Keratinocyte (primary cell): ENCODE results near the gene ARSH. TPM values are rescaled to one million over a fixed set of nuclear protein-coding genes. Genes with fewer than 3 reads are reported as not detected.
A peak's percentile ranks its signal among the peaks of the same experiment; 100 is the strongest.

ENCODE experiments used
- DNase-seq: peaks from one replicate; pipeline ENCODE4 v3.0.0-alpha.2; 2011; ENCODE audit warnings: low read depth, missing footprints, low spot score
- FAIRE-seq: peaks from 2 replicates; lab custom pipeline; 2011; peaks lifted over from hg19 to GRCh38; lab: Jason Lieb, UNC
- H2AFZ ChIP-seq: 2 replicates; pipeline ENCODE4 v1.6.0; 2012; ENCODE audit warnings: low read length, control low read depth, inconsistent platforms; ENCODE audit not compliant: control insufficient read depth
- H3K27ac ChIP-seq: 2 replicates; pipeline ENCODE4 v1.5.1; 2011; ENCODE audit warnings: low read length; ENCODE audit not compliant: control insufficient read depth, insufficient read depth
- H3K27me3 ChIP-seq: 3 replicates; pipeline ENCODE4 v1.6.0; 2011; ENCODE audit warnings: low read length; ENCODE audit not compliant: control insufficient read depth, insufficient read depth; ENCODE audit errors: extremely low read depth
- H3K36me3 ChIP-seq, 2 experiments: 2 replicates in 1 of 2; 3 replicates in 1 of 2; pipeline ENCODE4 v1.5.1; 2011; ENCODE audit warnings: low read length in 2 of 2, mild to moderate bottlenecking in 1 of 2; ENCODE audit not compliant: control insufficient read depth in 2 of 2, insufficient read depth in 2 of 2; ENCODE audit errors: extremely low read depth in 1 of 2
- H3K4me1 ChIP-seq: 3 replicates; pipeline ENCODE4 v1.5.1; 2011; ENCODE audit warnings: low read length; ENCODE audit not compliant: control insufficient read depth, insufficient read depth; ENCODE audit errors: extremely low read depth
- H3K4me2 ChIP-seq: 3 replicates; pipeline ENCODE4 v1.6.0; 2011; ENCODE audit warnings: low read depth, low read length; ENCODE audit not compliant: control insufficient read depth, insufficient read depth; ENCODE audit errors: extremely low read depth
- H3K4me3 ChIP-seq, 3 experiments: fragments of 200-600 bp in 1 of 3; sonication (generic) in 1 of 3; 2 replicates in 2 of 3; 3 replicates in 1 of 3; pipeline ENCODE4 v1.5.1; 2011 to 2016; ENCODE audit warnings: low read length in 3 of 3, mild to moderate bottlenecking in 3 of 3, control low read depth in 2 of 3, inconsistent platforms in 1 of 3, low read depth in 1 of 3, mixed read lengths in 1 of 3, mixed run types in 1 of 3, moderate library complexity in 1 of 3; ENCODE audit not compliant: control insufficient read depth in 2 of 3, insufficient read depth in 2 of 3; ENCODE audit errors: extremely low read depth in 1 of 3
- H3K79me2 ChIP-seq: 2 replicates; pipeline ENCODE4 v1.6.0; 2012; ENCODE audit warnings: low read length; ENCODE audit not compliant: control insufficient read depth, insufficient read depth
- H3K9ac ChIP-seq: 3 replicates; pipeline ENCODE4 v1.6.0; 2011; ENCODE audit warnings: low read length; ENCODE audit not compliant: control insufficient read depth, insufficient read depth; ENCODE audit errors: extremely low read depth
- H3K9me1 ChIP-seq: 3 replicates; pipeline ENCODE4 v1.6.0; 2011; ENCODE audit warnings: low read length; ENCODE audit not compliant: control insufficient read depth, insufficient read depth; ENCODE audit errors: extremely low read depth
- H3K9me3 ChIP-seq: 2 replicates; pipeline ENCODE4 v1.5.1; 2012; ENCODE audit warnings: low read depth, low read length; ENCODE audit not compliant: control insufficient read depth
- H4K20me1 ChIP-seq: 3 replicates; pipeline ENCODE4 v1.6.0; 2011; ENCODE audit warnings: low read length; ENCODE audit not compliant: control insufficient read depth, insufficient read depth; ENCODE audit errors: extremely low read depth
- EZH2 ChIP-seq: IDR thresholded peaks from one replicate; pipeline ENCODE4 v1.6.1; 2012; ENCODE audit warnings: inconsistent platforms, mild to moderate bottlenecking, low read length, moderate library complexity
- dilution Hi-C: fragments of 300-500 bp; cut with MboI; formaldehyde crosslinking; loops from one replicate; pipeline ENCODE4 v1.7.0; 2020; ENCODE audit warnings: low sequenced_read_pairs; ENCODE audit not compliant: extremely low pct_ligation_motif_present
- polyA plus RNA-seq, 5 experiments: library from polyadenylated mRNA; depleted of rRNA in 3 of 5; stranded (reverse) in 3 of 5; stranded (forward) in 1 of 5; unstranded in 1 of 5; fragments of >200 nt; gene quantifications; 1 replicate in 1 of 5; 2 replicates in 3 of 5; 3 replicates in 1 of 5; pipeline versions ENCODE4 v1.2.1 to v1.2.3, GENCODE V29; 2011 to 2012; ENCODE audit warnings: missing spikeins in 2 of 5, low read depth in 1 of 5, low replicate concordance in 1 of 5
- TF ChIP-seq, protein P1 (sequence below), 3 experiments: IDR thresholded peaks in 1 of 3; conservative IDR thresholded peaks in 1 of 3; optimal IDR thresholded peaks in 1 of 3; 2 replicates in 2 of 3; 3 replicates in 1 of 3; pipeline versions ENCODE3 to v1.5.1; 2011; ENCODE audit warnings: low read length in 3 of 3, mild to moderate bottlenecking in 3 of 3, moderate library complexity in 2 of 3, control low read depth in 1 of 3, inconsistent platforms in 1 of 3; ENCODE audit not compliant: insufficient read depth in 2 of 3; ENCODE audit errors: extremely low read depth in 1 of 3

Gene ARSH
- polyA plus RNA-seq, 1 donor (not counting 4 experiments of a cell fraction or from before 2014, with no cell fraction given) = not detected

DNA sequence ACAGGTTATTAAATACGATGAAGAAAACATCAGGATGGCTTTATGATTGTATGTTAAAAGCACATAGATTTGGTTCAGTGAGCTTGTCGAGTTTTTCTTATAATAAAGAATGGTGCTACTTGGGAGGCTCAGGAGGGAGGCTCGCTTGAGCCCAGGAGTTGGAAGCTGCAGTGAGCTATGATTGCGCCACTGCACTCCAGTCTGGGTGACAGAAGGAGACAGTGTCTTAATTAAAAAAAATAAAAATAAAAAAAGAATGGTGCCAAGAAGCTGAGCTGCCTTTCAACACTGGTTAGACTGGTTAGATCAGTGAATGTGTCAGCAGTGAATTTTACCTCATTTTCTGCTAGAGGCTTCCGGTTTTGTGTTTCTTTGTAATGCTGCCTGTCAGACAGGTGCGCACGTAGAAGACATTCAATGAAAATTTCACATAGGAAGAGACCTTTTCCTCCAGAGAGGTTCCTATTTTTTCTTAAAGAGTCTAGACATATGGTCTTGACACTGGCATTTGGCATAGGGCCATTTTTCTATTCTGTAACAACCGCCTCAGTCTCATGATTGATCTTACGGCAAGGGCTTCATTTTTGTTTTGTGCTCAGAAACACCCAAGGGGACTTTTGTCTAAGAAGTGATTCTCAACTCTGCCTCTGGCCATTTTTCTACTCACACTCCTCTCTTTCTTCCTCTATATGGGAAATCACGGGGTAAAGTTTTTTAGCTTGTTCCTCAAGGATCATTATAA is 19.9 kb downstream of the ARSH start:
- no peaks in the 10 kb centered on the region for H4K20me1 ChIP-seq
- H3K79me2 ChIP-seq = no peaks in the 10 kb centered on the region
- no peaks in the 10 kb centered on the region for H3K9me3 ChIP-seq
- no peak overlapping the region for H2AFZ ChIP-seq
- H3K27me3 ChIP-seq = no peaks in the 10 kb centered on the region
- peak overlapping the region; percentile 38 for H3K4me2 ChIP-seq
- no peak overlapping the region for H3K9ac ChIP-seq
- no peak for FAIRE-seq
- TF ChIP-seq, protein P1, sequence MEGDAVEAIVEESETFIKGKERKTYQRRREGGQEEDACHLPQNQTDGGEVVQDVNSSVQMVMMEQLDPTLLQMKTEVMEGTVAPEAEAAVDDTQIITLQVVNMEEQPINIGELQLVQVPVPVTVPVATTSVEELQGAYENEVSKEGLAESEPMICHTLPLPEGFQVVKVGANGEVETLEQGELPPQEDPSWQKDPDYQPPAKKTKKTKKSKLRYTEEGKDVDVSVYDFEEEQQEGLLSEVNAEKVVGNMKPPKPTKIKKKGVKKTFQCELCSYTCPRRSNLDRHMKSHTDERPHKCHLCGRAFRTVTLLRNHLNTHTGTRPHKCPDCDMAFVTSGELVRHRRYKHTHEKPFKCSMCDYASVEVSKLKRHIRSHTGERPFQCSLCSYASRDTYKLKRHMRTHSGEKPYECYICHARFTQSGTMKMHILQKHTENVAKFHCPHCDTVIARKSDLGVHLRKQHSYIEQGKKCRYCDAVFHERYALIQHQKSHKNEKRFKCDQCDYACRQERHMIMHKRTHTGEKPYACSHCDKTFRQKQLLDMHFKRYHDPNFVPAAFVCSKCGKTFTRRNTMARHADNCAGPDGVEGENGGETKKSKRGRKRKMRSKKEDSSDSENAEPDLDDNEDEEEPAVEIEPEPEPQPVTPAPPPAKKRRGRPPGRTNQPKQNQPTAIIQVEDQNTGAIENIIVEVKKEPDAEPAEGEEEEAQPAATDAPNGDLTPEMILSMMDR (optimal IDR thresholded peaks at IDR 0.05 in 1 of 3, IDR thresholded peaks at IDR 0.05 in 1 of 3, conservative IDR thresholded peaks at IDR 0.05 in 1 of 3; ENCODE audit: extremely low read depth in 1 of 3, insufficient read depth in 2 of 3, low read length in 3 of 3) = no peak
- no peak for TF ChIP-seq EZH2
- no peak overlapping the region for H3K4me3 ChIP-seq
- H3K36me3 ChIP-seq = no peaks in the 10 kb centered on the region
- DNase-seq = no peak
- H3K4me1 ChIP-seq = peaks cover 3% of the 10 kb centered on the region
- H3K27ac ChIP-seq = no peak overlapping the region
- no peaks in the 10 kb centered on the region for H3K9me1 ChIP-seq
- dilution Hi-C loops = loop anchor here (25.0 kb wide), 1 partner anchor 164 kb away; no protein-coding TSS in a partner anchor

DNA sequence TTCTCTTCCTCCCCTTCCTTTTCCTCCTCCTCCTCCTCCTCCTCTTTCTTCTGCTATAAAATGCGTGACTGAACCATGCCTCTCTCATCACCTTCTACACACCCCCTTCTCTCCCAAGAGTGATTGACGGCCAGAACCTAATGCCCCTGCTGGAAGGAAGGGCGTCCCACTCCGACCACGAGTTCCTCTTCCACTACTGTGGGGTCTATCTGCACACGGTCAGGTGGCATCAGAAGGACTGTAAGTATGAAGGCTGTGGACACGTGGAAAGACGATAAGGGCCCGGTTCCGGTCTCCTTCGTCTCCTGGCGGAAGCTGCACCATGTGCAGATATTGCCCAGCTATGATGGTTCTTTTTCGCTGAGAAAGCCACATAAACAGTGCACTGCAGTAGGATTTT is 22.8 kb downstream of the ARSH start:
- no peak overlapping the region for H3K27ac ChIP-seq
- DNase-seq (no peak), FAIRE-seq (no peak)
- H2AFZ ChIP-seq = no peak overlapping the region
- TF ChIP-seq, protein P1 (optimal IDR thresholded peaks at IDR 0.05 in 1 of 3, IDR thresholded peaks at IDR 0.05 in 1 of 3, conservative IDR thresholded peaks at IDR 0.05 in 1 of 3; ENCODE audit: extremely low read depth in 1 of 3, insufficient read depth in 2 of 3, low read length in 3 of 3) = no peak
- no peak for TF ChIP-seq EZH2
- H3K9ac ChIP-seq = no peak overlapping the region
- no peaks in the 10 kb centered on the region for H3K9me1 ChIP-seq
- no peaks in the 10 kb centered on the region for H3K9me3 ChIP-seq
- no peak overlapping the region for H3K4me2 ChIP-seq
- no peak overlapping the region for H3K4me3 ChIP-seq
- dilution Hi-C loops = loop anchor here (25.0 kb wide), 1 partner anchor 167 kb away; no protein-coding TSS in a partner anchor
- no peaks in the 10 kb centered on the region for H3K27me3 ChIP-seq
- H4K20me1 ChIP-seq = no peaks in the 10 kb centered on the region
- H3K4me1 ChIP-seq = peaks cover 3% of the 10 kb centered on the region
- no peaks in the 10 kb centered on the region for H3K79me2 ChIP-seq
- H3K36me3 ChIP-seq = no peaks in the 10 kb centered on the region
